GM06990 (cell line): ENCODE results near the gene SLC25A51.

Experiments
- DNase-seq: peaks from one replicate; pipeline ENCODE4 v3.0.0-alpha.2; 2011; ENCODE audit not compliant: insufficient read length; ENCODE audit errors: extremely low read depth
- H3K27me3 ChIP-seq: replicated peaks from 2 replicates; pipeline ENCODE4 v1.6.0; 2011; ENCODE audit warnings: low read length; ENCODE audit not compliant: control insufficient read depth, insufficient read depth
- H3K36me3 ChIP-seq: 2 replicates; pipeline ENCODE4 v1.5.1; 2011; ENCODE audit warnings: low read length; ENCODE audit not compliant: control insufficient read depth, insufficient read depth
- H3K4me3 ChIP-seq: replicated peaks from 2 replicates; pipeline ENCODE4 v1.5.1; 2011; ENCODE audit warnings: low read depth, mild to moderate bottlenecking, control low read depth, low read length
- TF ChIP-seq, protein P1 (sequence below): IDR thresholded peaks from 2 replicates; pipeline ENCODE4 v1.5.1; 2011; ENCODE audit warnings: low read length, control low read depth, mild to moderate bottlenecking, inconsistent platforms; ENCODE audit not compliant: insufficient read depth, poor library complexity, severe bottlenecking

SLC25A51 gene

DNA sequence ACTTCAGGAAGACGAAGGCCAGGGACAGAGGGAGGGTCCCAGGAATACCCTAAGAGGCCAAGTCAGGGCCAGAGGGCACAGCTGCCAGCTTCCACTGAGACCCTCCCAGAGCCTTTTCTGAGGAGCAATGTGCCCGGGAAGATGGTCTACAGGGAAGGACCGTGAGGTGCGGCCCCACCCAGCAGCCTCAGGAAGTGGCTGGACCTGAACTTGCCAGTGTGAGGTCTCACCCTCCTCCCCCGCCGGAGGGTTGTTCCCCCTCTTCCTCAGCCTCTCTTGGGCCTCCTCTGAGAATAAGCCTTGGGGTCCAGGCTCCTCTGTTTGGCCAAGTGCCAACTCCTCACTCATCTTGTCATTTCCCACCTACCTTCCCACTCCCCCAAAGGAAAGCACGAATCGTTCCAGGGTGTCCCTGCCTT, 13.4 kb upstream of the SLC25A51 start:
- Histone ChIP-seq H3K4me3 (no peak overlapping the region), H3K36me3 (no peaks in the 10 kb centered on the region; the same call in 1 of the 2 replicates), H3K27me3 (no peaks in the 10 kb centered on the region)
- TF ChIP-seq, protein P1, sequence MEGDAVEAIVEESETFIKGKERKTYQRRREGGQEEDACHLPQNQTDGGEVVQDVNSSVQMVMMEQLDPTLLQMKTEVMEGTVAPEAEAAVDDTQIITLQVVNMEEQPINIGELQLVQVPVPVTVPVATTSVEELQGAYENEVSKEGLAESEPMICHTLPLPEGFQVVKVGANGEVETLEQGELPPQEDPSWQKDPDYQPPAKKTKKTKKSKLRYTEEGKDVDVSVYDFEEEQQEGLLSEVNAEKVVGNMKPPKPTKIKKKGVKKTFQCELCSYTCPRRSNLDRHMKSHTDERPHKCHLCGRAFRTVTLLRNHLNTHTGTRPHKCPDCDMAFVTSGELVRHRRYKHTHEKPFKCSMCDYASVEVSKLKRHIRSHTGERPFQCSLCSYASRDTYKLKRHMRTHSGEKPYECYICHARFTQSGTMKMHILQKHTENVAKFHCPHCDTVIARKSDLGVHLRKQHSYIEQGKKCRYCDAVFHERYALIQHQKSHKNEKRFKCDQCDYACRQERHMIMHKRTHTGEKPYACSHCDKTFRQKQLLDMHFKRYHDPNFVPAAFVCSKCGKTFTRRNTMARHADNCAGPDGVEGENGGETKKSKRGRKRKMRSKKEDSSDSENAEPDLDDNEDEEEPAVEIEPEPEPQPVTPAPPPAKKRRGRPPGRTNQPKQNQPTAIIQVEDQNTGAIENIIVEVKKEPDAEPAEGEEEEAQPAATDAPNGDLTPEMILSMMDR = no peak
- DNase-seq = no peak

DNA sequence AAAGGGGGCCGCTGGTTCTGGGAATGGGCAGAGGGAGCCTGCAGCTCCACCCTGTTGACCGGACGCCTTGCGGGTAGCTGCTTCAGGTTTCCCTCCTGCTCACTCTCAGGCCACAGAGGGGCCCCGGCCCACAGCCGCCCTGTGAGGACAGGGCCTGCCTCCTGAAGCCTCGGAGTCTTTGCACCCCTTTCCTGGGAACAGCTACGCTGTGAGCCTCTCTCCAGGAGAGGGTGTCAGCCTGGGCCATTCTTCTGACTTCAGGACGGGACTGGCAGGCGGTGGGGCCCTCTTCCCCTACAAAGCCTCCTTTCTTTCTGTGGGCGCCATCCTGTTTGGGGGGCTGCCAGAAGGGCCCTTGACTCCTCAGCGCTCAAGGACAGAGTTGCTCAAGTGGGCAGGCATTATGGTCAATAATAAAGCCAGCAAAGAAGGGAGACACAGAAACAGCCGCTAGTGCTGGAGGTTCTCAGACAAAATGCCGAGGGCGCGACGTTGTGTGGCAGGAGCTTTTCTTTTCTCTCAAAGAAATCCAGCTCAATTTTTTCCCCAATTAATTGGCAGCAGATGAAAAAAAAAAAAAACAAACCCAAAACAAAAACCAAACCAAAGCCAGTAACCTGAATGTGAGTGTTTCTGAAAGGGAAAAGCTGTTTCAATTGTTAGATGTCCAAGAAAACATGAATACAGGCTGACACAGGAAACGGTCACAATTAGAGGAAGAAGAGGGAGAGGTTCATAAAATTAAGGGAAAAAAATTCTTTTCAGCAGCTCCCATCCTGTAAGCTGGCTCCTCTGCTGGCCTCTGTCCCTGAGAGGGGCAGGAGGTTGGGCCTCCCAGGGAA, 12.8 kb upstream of the SLC25A51 start:
- TF ChIP-seq, protein P1 = no peak
- H3K36me3 ChIP-seq = no peaks in the 10 kb centered on the region; the same call in 1 of the 2 replicates

DNA sequence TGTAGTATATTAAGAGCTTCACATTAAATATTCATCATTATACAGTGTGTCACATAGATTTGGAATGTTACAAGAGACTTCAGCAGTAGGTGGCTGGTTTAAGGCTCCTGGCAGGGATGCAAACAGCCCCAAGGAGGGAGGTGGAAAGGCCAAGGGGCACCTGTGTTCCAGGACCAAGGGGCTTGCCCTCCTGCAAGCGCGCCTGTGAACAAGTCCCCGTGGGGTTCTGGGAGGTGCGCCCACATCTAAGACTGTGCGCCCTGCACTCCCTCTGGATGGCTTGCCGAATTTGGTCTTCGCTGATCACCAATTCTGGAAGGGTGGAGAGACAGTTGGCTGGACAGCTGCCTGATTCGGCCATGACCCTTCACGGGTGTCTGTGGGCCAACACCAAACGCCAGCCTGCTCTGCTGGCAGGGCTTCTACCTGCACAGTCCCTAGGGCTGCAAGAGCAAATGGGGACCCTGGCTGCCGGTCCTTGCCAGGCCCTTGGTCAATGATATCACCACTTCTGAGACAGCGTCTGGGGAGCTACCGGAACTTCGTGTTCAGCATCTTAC, 12.1 kb upstream of the SLC25A51 start:
- DNase-seq = no peak
- TF ChIP-seq, protein P1 = no peak
- H3K27me3 ChIP-seq = no peaks in the 10 kb centered on the region
- H3K36me3 ChIP-seq = no peaks in the 10 kb centered on the region; the same call in 1 of the 2 replicates
- no peak overlapping the region for H3K4me3 ChIP-seq

More for the DNA sequence above, 12.8 kb upstream of the SLC25A51 start:
- no peaks in the 10 kb centered on the region for H3K27me3 ChIP-seq
- H3K4me3 ChIP-seq = no peak overlapping the region
- DNase-seq = no peak

DNA sequence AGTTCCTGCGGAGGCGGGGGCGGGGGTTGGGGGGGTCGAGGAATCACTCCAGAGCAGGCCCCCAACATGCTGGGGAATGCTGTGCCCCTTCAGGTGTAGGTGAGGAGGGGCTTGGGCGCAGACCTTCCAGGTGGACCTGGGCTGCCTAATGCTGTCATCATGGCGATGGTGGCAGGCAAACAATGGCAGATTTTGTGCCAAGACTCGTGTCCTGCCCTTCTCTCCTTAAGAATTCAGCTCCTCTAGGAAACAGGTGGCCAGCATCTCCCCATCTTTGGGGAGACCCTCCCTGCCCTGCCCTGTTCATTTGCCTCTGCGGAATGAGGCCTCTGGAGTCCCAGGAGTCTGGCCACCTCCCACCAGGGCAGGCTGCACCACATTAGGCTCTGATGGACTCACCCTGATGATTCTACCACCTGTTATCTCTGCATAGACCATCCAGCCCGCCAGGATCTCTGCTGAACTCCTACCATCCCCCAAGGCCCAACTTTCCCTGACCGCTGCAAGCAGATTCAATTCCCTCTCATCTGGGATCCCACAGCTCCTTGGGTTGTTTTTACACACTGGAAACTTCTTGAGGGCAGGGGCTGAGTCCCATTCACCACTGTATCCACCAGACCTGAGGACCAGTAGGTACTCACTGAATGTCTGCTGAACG, 10.9 kb upstream of the SLC25A51 start:
- H3K4me3 ChIP-seq = no peak overlapping the region
- DNase-seq = no peak
- H3K27me3 ChIP-seq = no peaks in the 10 kb centered on the region
- TF ChIP-seq, protein P1 = no peak
- H3K36me3 ChIP-seq = no peaks in the 10 kb centered on the region; the same call in 1 of the 2 replicates

DNA sequence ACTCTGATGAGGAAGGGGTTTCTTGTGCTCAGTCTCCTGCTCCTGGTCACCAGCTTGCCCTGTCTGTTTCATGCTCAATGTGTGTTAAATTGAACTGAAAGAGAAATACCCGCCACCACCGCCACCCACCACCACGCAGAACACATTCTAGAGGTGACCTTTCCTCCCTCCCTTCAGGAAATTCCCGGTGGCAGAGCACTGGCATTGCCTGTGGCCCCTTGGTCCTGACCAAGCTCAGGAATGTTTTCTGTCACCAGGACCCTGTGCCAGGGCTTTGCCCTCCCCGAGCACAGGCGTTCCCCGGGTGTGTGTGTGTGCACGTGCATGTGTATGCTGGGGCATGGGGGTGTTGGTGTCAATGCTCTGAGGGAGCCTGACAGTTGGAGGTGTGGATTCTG, 10.2 kb upstream of the SLC25A51 start:
- no peak overlapping the region for H3K4me3 ChIP-seq
- TF ChIP-seq, protein P1 = no peak
- DNase-seq = no peak

More for the DNA sequence above, 10.2 kb upstream of the SLC25A51 start:
- H3K27me3 ChIP-seq = no peaks in the 10 kb centered on the region
- H3K36me3 ChIP-seq = no peaks in the 10 kb centered on the region; the same call in 1 of the 2 replicates
